ENCODE data around the gene CDK7.

- TF ChIP-seq POLR2A (IDR thresholded peaks at IDR 0.05) (no peak), CTCF (IDR thresholded peaks at IDR 0.05) (no peak)
These were observed 13.3 kb downstream of the CDK7 start for GRCh38 chr5:69248019-69248418.
